Astrocyte of the cerebellum (primary cell): Measurements from ENCODE around the gene ZNF714.

Source experiments
- DNase-seq: peaks from one replicate; pipeline ENCODE4 v3.0.0-alpha.2; 2011; ENCODE audit warnings: low read depth
- H3K4me3 ChIP-seq: 2 replicates; pipeline ENCODE4 v1.5.1; 2011; ENCODE audit warnings: mild to moderate bottlenecking, low read depth, low read length, moderate library complexity
- CTCF ChIP-seq: IDR thresholded peaks from 2 replicates; pipeline ENCODE4 v1.5.1; 2012; ENCODE audit warnings: low read length, low read depth, moderate library complexity, mild to moderate bottlenecking; ENCODE audit errors: missing control alignments
- in situ Hi-C: cut with HindIII; loops from 2 replicates; pipeline ENCODE4 v1.10.0; 2017; ENCODE audit warnings: low sequenced_read_pairs

Gene ZNF714

GRCh38 chr19:21127898-21128297, 45.9 kb downstream of the ZNF714 start:
- in situ Hi-C loops, result no loop called here
- TF ChIP-seq CTCF, result no peak
- no peak for DNase-seq

GRCh38 chr19:21128901-21129698, 47.1 kb downstream of the ZNF714 start:
- no peak overlapping the region for H3K4me3 ChIP-seq
- TF ChIP-seq CTCF, result no peak
- DNase-seq, result no peak
- in situ Hi-C loops, result no loop called here

More at GRCh38 chr19:21127898-21128297, 45.9 kb downstream of the ZNF714 start:
- no peak overlapping the region for H3K4me3 ChIP-seq

- no peak for DNase-seq
- no peak for TF ChIP-seq CTCF
- in situ Hi-C loops, result no loop called here
- H3K4me3 ChIP-seq, result no peak overlapping the region
Measured at GRCh38 chr19:21130097-21130775, 48.2 kb downstream of the ZNF714 start.

GRCh38 chr19:21133633-21134032, 51.6 kb downstream of the ZNF714 start:
- in situ Hi-C loops, result no loop called here
- no peak overlapping the region for H3K4me3 ChIP-seq
- TF ChIP-seq CTCF, result no peak
- no peak for DNase-seq

- DNase-seq, result no peak
- no peak overlapping the region for H3K4me3 ChIP-seq
- in situ Hi-C loops, result no loop called here
- no peak for TF ChIP-seq CTCF
Measured at GRCh38 chr19:21134934-21135366, 52.9 kb downstream of the ZNF714 start.

- H3K4me3 ChIP-seq, result no peak overlapping the region
- DNase-seq, result no peak
- no peak for TF ChIP-seq CTCF
- in situ Hi-C loops, result no loop called here
Measured at GRCh38 chr19:21135433-21135832, 53.4 kb downstream of the ZNF714 start.
